ENCODE data around the gene NUP160.

The NUP160 gene

DNA sequence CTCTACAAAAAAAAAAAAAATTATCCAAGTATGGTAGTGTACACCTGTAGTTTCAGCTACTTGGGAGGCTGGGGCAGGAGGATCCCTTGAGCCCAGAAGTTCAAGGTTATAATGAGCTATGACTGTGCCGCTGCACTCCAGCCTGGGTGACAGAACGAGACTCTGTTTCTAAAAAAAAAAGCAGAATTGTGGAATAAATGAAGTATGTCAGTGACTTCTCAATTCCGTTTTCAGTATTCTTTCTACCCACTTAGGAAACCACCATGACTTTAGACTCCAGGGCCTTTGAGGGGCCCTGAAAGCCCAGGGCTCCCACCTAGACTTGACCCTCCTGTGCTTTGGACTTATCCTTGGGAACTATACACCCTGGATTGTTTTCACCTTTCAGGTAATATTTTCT is 6.5 kb upstream of the NUP160 start:
- ChIA-PET POLR2A (no interaction called here), CTCF (interaction anchor here (1.0 to 2.3 kb wide), 5 partner anchors 10 to 677 kb away, joined by 3 to 13 read pairs (median 3); partner anchors contain the start of gene ACP2)
- peak; percentile 54 for DNase-seq (ENCODE audit: extremely low spot score)
- TF ChIP-seq, protein P1, sequence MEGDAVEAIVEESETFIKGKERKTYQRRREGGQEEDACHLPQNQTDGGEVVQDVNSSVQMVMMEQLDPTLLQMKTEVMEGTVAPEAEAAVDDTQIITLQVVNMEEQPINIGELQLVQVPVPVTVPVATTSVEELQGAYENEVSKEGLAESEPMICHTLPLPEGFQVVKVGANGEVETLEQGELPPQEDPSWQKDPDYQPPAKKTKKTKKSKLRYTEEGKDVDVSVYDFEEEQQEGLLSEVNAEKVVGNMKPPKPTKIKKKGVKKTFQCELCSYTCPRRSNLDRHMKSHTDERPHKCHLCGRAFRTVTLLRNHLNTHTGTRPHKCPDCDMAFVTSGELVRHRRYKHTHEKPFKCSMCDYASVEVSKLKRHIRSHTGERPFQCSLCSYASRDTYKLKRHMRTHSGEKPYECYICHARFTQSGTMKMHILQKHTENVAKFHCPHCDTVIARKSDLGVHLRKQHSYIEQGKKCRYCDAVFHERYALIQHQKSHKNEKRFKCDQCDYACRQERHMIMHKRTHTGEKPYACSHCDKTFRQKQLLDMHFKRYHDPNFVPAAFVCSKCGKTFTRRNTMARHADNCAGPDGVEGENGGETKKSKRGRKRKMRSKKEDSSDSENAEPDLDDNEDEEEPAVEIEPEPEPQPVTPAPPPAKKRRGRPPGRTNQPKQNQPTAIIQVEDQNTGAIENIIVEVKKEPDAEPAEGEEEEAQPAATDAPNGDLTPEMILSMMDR (IDR thresholded peaks at IDR 0.05; ENCODE audit: control extremely low read depth, extremely low read depth, low read depth, missing control alignments): no peak

DNA sequence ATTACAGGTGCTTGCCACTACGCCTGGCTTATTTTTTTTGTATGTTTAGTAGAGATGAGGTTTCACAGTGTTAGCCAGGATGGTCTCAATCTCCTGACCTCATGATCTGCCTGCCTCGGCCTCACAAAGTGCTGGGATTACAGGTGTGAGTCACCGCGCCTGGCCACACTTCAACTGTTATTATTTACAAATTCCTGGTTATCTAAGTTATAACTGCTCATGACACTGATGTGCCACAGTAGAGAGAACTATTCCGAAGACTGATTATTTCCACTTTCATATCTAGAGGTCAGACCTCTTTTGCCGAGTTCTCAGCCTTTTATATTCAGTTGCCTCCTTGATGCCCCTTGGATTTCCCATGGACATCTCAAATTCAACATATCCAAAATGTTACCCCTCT is 3.9 kb upstream of the NUP160 start:
- TF ChIP-seq, protein P1 (IDR thresholded peaks at IDR 0.05; ENCODE audit: control extremely low read depth, extremely low read depth, low read depth, missing control alignments): no peak
- POLR2A ChIA-PET: no interaction called here
- CTCF ChIA-PET: interaction anchor here (3.6 kb wide), 1 partner anchor 9 kb away, joined by 16 read pairs; no protein-coding TSS in a partner anchor
- DNase-seq (ENCODE audit: extremely low spot score): no peak

DNA sequence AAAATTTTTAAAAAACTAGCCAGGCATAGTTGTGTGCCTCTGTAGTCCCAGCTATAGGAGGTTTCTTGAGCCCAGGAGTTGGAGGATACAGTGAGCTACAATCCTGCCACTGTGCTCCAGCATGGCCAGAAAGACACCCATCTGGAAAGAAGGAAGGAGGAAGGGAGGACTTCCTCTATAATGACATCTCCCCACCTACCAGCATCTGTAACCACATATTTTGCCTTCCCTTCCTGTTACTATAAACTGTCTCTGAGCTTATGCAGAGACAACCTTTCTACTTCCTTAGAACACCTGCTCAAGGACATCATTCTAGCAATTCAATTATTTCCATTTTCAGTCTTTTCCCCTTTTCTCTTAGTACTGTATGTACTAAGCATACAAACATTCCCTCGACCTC is 2.2 kb upstream of the NUP160 start:
- TF ChIP-seq, protein P1 (IDR thresholded peaks at IDR 0.05; ENCODE audit: control extremely low read depth, extremely low read depth, low read depth, missing control alignments): no peak
- ChIA-PET POLR2A (interaction anchor here (0.6 kb wide), 2 partner anchors 311 to 680 kb away, joined by 3 to 4 read pairs; no protein-coding TSS in a partner anchor), CTCF (interaction anchor here (1.5 to 3.6 kb wide), 4 partner anchors 8 to 15 kb away, joined by 5 to 16 read pairs (median 6); no protein-coding TSS in a partner anchor)
- DNase-seq (ENCODE audit: extremely low spot score): peak; percentile 39

DNA sequence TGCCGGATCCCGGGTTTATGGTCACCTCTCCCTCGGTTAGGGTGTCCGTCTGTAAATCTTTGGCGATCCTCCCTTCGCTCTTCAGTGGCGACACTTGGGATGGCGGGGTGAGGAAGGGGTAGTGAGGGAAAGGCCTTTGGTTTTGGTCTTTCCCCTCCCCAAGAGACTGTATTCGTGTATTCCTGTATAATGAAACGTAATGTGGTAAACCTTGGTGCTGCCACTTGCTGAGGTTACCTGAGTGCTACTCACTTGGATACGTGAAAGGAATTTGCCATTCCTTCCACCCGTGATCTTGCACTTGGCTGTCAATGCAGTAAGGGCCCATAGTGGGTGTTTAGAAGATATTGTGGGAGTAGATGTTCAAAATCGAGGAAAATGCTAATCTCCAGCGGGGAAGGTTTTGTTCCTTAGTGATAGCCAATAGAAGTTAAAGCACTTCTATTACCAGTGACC is 578 bp upstream of the NUP160 start:
- DNase-seq (ENCODE audit: extremely low spot score): peak; percentile 18
- POLR2A ChIA-PET: interaction anchor here (0.9 kb wide), 1 partner anchor 24 kb away, joined by 3 read pairs; no protein-coding TSS in a partner anchor
- TF ChIP-seq, protein P1 (IDR thresholded peaks at IDR 0.05; ENCODE audit: control extremely low read depth, extremely low read depth, low read depth, missing control alignments): no peak
- CTCF ChIA-PET: interaction anchor here (0.9 to 1.0 kb wide), 2 partner anchors 15 to 86 kb away, joined by 3 to 4 read pairs; no protein-coding TSS in a partner anchor

DNA sequence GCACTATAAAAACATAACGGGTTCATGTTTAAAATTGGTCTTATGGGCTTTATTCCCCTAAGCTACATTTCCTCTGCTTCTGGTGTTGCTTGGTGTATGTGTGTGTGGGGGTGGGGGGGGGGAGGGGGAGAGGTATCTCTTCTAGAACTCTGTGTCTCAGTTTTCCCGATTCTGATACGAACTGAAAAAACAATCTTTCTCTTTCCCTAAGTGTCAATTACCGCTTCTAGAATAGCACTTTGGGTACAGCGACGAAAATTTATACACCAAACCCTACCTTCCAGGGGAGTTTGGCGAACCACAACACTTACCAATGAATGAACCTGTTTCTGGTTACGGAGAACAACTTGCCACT is 636 bp downstream of the NUP160 start:
- no peak for DNase-seq (ENCODE audit: extremely low spot score)
- TF ChIP-seq, protein P1 (IDR thresholded peaks at IDR 0.05; ENCODE audit: control extremely low read depth, extremely low read depth, low read depth, missing control alignments): no peak
- ChIA-PET CTCF (interaction anchor here (1.0 kb wide), 1 partner anchor 8 kb away, joined by 3 read pairs; no protein-coding TSS in a partner anchor), POLR2A (interaction anchor here (0.9 kb wide), 1 partner anchor 23 kb away, joined by 3 read pairs; no protein-coding TSS in a partner anchor)

DNA sequence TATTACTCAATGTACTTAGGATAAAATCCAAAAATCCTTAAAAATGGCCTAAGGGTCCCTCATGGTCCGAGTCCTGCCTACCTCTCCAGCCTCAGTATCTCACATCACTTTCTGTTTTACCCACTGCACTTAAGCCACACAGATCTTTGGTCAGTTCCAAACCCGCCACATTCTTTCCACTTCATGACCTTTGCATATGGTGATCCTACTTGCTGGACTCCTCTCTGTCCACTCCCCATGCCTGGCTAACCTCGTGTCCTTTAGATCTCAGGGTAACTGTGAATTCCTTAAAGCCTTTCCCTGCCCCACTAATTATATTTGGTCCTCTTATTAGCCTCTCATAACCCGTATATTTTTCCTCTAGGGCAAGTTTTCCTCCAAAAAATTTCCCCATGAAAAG is 1.2 kb downstream of the NUP160 start:
- TF ChIP-seq, protein P1 (IDR thresholded peaks at IDR 0.05; ENCODE audit: control extremely low read depth, extremely low read depth, low read depth, missing control alignments): no peak
- ChIA-PET CTCF (no interaction called here), POLR2A (no interaction called here)
- no peak for DNase-seq (ENCODE audit: extremely low spot score)
